Vagina (tissue), 2 donors: ENCODE results near the gene NUFIP2. TPM values are rescaled to one million over a fixed set of nuclear protein-coding genes. Genes with fewer than 3 reads are reported as not detected.

Source experiments
- DNase-seq, 2 donors: peaks; one replicate each; pipeline ENCODE4 v3.0.0-alpha.2; 2017; ENCODE audit errors: extremely low spot score in 2 of 2
- H3K27ac ChIP-seq: fragments of 200-600 bp; sonication (generic); one replicate; pipeline ENCODE4 v1.5.1; 2019
- H3K27me3 ChIP-seq: fragments of 200-600 bp; sonication (generic); one replicate; pipeline ENCODE4 v1.5.1; 2019
- H3K36me3 ChIP-seq, 2 donors: fragments of 200-600 bp; sonication (generic); one replicate each; pipeline ENCODE4 v1.5.1; 2017 to 2019
- H3K4me1 ChIP-seq: fragments of 200-600 bp; sonication (generic); one replicate; pipeline ENCODE4 v1.5.1; 2019
- H3K4me3 ChIP-seq, 2 donors: fragments of 200-600 bp; sonication (generic); 1 replicate in 1 of 2; 2 replicates in 1 of 2; pipeline ENCODE4 v1.5.1; 2016 to 2019
- H3K9me3 ChIP-seq: fragments of 200-600 bp; sonication (generic); one replicate; pipeline ENCODE4 v1.5.1; 2019
- CTCF ChIP-seq, 3 experiments: fragments of 450-650 bp in 2 of 3; fragments of 200-600 bp in 1 of 3; sonication (generic) in 1 of 3; IDR thresholded peaks; one replicate each; pipeline ENCODE4 v1.5.1; 2017 to 2019; ENCODE audit warnings: antibody characterized with exemption in 3 of 3, mild to moderate bottlenecking in 2 of 3, moderate library complexity in 2 of 3
- POLR2A ChIP-seq, 2 donors: fragments of 450-650 bp; IDR thresholded peaks; one replicate each; pipeline ENCODE4 v1.6.1; 2017; ENCODE audit warnings: antibody characterized with exemption in 2 of 2, mild to moderate bottlenecking in 2 of 2, moderate library complexity in 2 of 2
- POLR2AphosphoS5 ChIP-seq, 2 donors: sonication (generic); formaldehyde crosslinking; IDR thresholded peaks; one replicate each; pipeline ENCODE4 v1.9.0; 2017; ENCODE audit warnings: antibody characterized with exemption in 2 of 2, mild to moderate bottlenecking in 2 of 2, low read depth in 1 of 2; ENCODE audit not compliant: insufficient read depth in 1 of 2
- intact Hi-C: fragments of 100-400 bp; cut with DNase I; formaldehyde crosslinking; loops from one replicate; pipeline ENCODE4 v1.15.1; 2023
- total RNA-seq: library from RNA; depleted of rRNA; stranded (reverse); fragments of >200 nt; gene quantifications from one replicate; pipeline ENCODE4 v1.2.3, GENCODE V29; 2016

Gene NUFIP2
- total RNA-seq, 1 donor from 2014 or later, result 29.7 TPM

GRCh38 chr17:29245401-29245800, 48.5 kb downstream of the NUFIP2 start:
- intact Hi-C loops, result no loop called here
- peaks cover 5% of the 10 kb centered on the region for H3K4me1 ChIP-seq
- no peaks in the 10 kb centered on the region for H3K27me3 ChIP-seq
- no peak overlapping the region for H3K27ac ChIP-seq
- H3K36me3 ChIP-seq, result no peaks in the 10 kb centered on the region
- DNase-seq, result no peak
- TF ChIP-seq CTCF (IDR thresholded peaks at IDR 0.05) (no peak), POLR2AphosphoS5 (IDR thresholded peaks at IDR 0.05; ENCODE audit: insufficient read depth in 1 of 2, low read depth in 1 of 2) (no peak), POLR2A (IDR thresholded peaks at IDR 0.05) (no peak)
- no peak overlapping the region for H3K4me3 ChIP-seq
- no peaks in the 10 kb centered on the region for H3K9me3 ChIP-seq

GRCh38 chr17:29243792-29244191, 50.2 kb downstream of the NUFIP2 start:
- no peak overlapping the region for H3K27ac ChIP-seq

GRCh38 chr17:29242790-29243189, 51.2 kb downstream of the NUFIP2 start:
- no peak for DNase-seq
- Histone ChIP-seq H3K36me3 (no peaks in the 10 kb centered on the region), H3K4me3 (no peak overlapping the region), H3K4me1 (peaks cover 5% of the 10 kb centered on the region), H3K27ac (no peak overlapping the region), H3K27me3 (no peaks in the 10 kb centered on the region), H3K9me3 (no peaks in the 10 kb centered on the region)
- intact Hi-C loops, result no loop called here
- TF ChIP-seq POLR2A (IDR thresholded peaks at IDR 0.05) (no peak), POLR2AphosphoS5 (IDR thresholded peaks at IDR 0.05; ENCODE audit: insufficient read depth in 1 of 2, low read depth in 1 of 2) (no peak), CTCF (IDR thresholded peaks at IDR 0.05) (no peak)

More at GRCh38 chr17:29243792-29244191, 50.2 kb downstream of the NUFIP2 start:
- intact Hi-C loops, result no loop called here
- no peaks in the 10 kb centered on the region for H3K27me3 ChIP-seq
- H3K9me3 ChIP-seq, result no peaks in the 10 kb centered on the region
- TF ChIP-seq POLR2A (IDR thresholded peaks at IDR 0.05) (no peak), POLR2AphosphoS5 (IDR thresholded peaks at IDR 0.05; ENCODE audit: insufficient read depth in 1 of 2, low read depth in 1 of 2) (no peak), CTCF (IDR thresholded peaks at IDR 0.05) (no peak)
- no peak overlapping the region for H3K4me3 ChIP-seq
- no peak for DNase-seq
- H3K36me3 ChIP-seq, result no peaks in the 10 kb centered on the region
- H3K4me1 ChIP-seq, result peaks cover 5% of the 10 kb centered on the region

- intact Hi-C loops, result no loop called here
- H3K4me1 ChIP-seq, result peaks cover 5% of the 10 kb centered on the region
- no peak for TF ChIP-seq POLR2A (IDR thresholded peaks at IDR 0.05)
- TF ChIP-seq POLR2AphosphoS5 (IDR thresholded peaks at IDR 0.05; ENCODE audit: insufficient read depth in 1 of 2, low read depth in 1 of 2), result no peak
- no peak for TF ChIP-seq CTCF (IDR thresholded peaks at IDR 0.05)
Observed at GRCh38 chr17:29242051-29242450, 51.9 kb downstream of the NUFIP2 start.

GRCh38 chr17:29240968-29241963, 52.7 kb downstream of the NUFIP2 start:
- H3K4me1 ChIP-seq, result peaks cover 5% of the 10 kb centered on the region
- no peak for DNase-seq

More at GRCh38 chr17:29242051-29242450, 51.9 kb downstream of the NUFIP2 start:
- Histone ChIP-seq H3K36me3 (no peaks in the 10 kb centered on the region), H3K9me3 (no peaks in the 10 kb centered on the region), H3K27me3 (no peaks in the 10 kb centered on the region), H3K4me3 (no peak overlapping the region), H3K27ac (no peak overlapping the region)
- DNase-seq, result no peak

More at GRCh38 chr17:29240968-29241963, 52.7 kb downstream of the NUFIP2 start:
- intact Hi-C loops, result no loop called here
- no peaks in the 10 kb centered on the region for H3K9me3 ChIP-seq
- TF ChIP-seq CTCF (IDR thresholded peaks at IDR 0.05) (no peak), POLR2A (IDR thresholded peaks at IDR 0.05) (no peak), POLR2AphosphoS5 (IDR thresholded peaks at IDR 0.05; ENCODE audit: insufficient read depth in 1 of 2, low read depth in 1 of 2) (peak; percentile 22 to 37)
- H3K27ac ChIP-seq, result peak overlapping the region; percentile 61
- no peaks in the 10 kb centered on the region for H3K36me3 ChIP-seq
- H3K27me3 ChIP-seq, result no peaks in the 10 kb centered on the region
- no peak overlapping the region for H3K4me3 ChIP-seq
